Right lobe of liver (tissue), 6 donors: ENCODE data around the gene INAVA. TPM values are rescaled to one million over a fixed set of nuclear protein-coding genes. Genes with fewer than 3 reads are reported as not detected.

ENCODE experiments used
- ATAC-seq, 4 donors: fragments of 200-7000 bp; cut with Tn5 transposase; one replicate each; pipeline ENCODE4 v1.9.1; 2020; ENCODE audit warnings: mild to moderate bottlenecking in 4 of 4, moderate library complexity in 4 of 4
- DNase-seq, 3 donors: peaks; one replicate each; pipeline ENCODE4 v3.0.0-alpha.2; 2020
- H3K27ac ChIP-seq, 3 donors: fragments of 200-600 bp; one replicate each; pipeline ENCODE4 v1.8.0; 2022
- H3K27me3 ChIP-seq, 2 donors: fragments of 200-600 bp; one replicate each; pipeline ENCODE4 v1.8.0; 2022
- H3K36me3 ChIP-seq, 4 donors: fragments of 200-600 bp; sonication (generic) in 1 of 4; one replicate each; pipeline versions ENCODE4 v1.5.1 to v1.8.0; 2017 to 2022; ENCODE audit warnings: control low read depth in 1 of 4
- H3K4me1 ChIP-seq, 4 donors: fragments of 200-600 bp; sonication (generic) in 1 of 4; one replicate each; pipeline versions ENCODE4 v1.5.1 to v1.8.0; 2017 to 2022; ENCODE audit warnings: control low read depth in 1 of 4
- H3K4me3 ChIP-seq, 3 donors: fragments of 200-600 bp; one replicate each; pipeline ENCODE4 v1.8.0; 2022
- H3K9me3 ChIP-seq, 4 donors: fragments of 200-600 bp; sonication (generic) in 1 of 4; one replicate each; pipeline versions ENCODE4 v1.5.1 to v1.8.0; 2017 to 2022; ENCODE audit warnings: control low read depth in 1 of 4
- CTCF ChIP-seq, 4 donors: fragments of 200-600 bp in 3 of 4; fragments of 450-650 bp in 1 of 4; IDR thresholded peaks; one replicate each; pipeline versions ENCODE4 v1.5.1 to v1.8.0; 2016 to 2022; ENCODE audit warnings: antibody characterized with exemption in 4 of 4, mild to moderate bottlenecking in 2 of 4
- POLR2A ChIP-seq: fragments of 450-650 bp; IDR thresholded peaks from one replicate; pipeline ENCODE4 v1.6.1; 2017; ENCODE audit warnings: antibody characterized with exemption, mild to moderate bottlenecking
- WGBS: methylation state at CpG from one replicate; pipeline ENCODE4 v1.1.6; 2018; ENCODE audit warnings: low coverage, low lambda C conversion rate; ENCODE audit not compliant: insufficient coverage; ENCODE audit errors: missing lambda C conversion rate; 5-methylcytosine and 5-hydroxymethylcytosine counted together
- intact Hi-C, 2 donors: fragments of 100-400 bp; cut with DNase I; formaldehyde crosslinking; loops; one replicate each; pipeline versions ENCODE4 v1.11.2 to v1.14.1; 2022
- total RNA-seq, 6 experiments: library from RNA; depleted of rRNA in 2 of 6; stranded (reverse); fragments of >200 nt in 2 of 6; fragmentation: NEBNext Ultra II Directional in 3 of 6; extraction: Animal tissue kit (Norgen Biotek cat#: 25700) in 3 of 6; gene quantifications; one replicate each; pipeline versions ENCODE4 v1.1.0 to v1.2.4, GENCODE V29; 2016 to 2023
- donor health status: DM: no; HTN: yes; CAD: no.
- donor health status: DM: no; HTN: no; CAD: no.
- donor health status: DM: no; HTN: no; CAD: no.
- donor health status: DM: no; HTN: yes; CAD: no.
- donor health status: DM: no; HTN: yes; CAD: no.

INAVA gene
- total RNA-seq, 6 experiments from 2014 or later: 0.29 to 0.55 (median 0.41) TPM

- Histone ChIP-seq H3K27ac (no peak overlapping the region), H3K4me3 (no peak overlapping the region), H3K36me3 (no peaks in the 10 kb centered on the region), H3K27me3 (no peaks in the 10 kb centered on the region), H3K9me3 (no peaks in the 10 kb centered on the region), H3K4me1 (no peaks in the 10 kb centered on the region)
- DNase-seq (no peak), ATAC-seq (no peak)
- TF ChIP-seq POLR2A (no peak), CTCF (IDR thresholded peaks at IDR 0.05) (no peak)
- WGBS: 72% methylated on average over 2 of the region's 3 CpGs
- intact Hi-C loops: no loop called here
These were observed 59.7 kb downstream of the INAVA start for GRCh38 chr1:200954434-200954833.

GRCh38 chr1:200958597-200958996 is 63.9 kb downstream of the INAVA start:
- TF ChIP-seq POLR2A: no peak
- no peak for TF ChIP-seq CTCF (IDR thresholded peaks at IDR 0.05)
- 59% methylated on average over 3 of the region's 11 CpGs for WGBS
- Histone ChIP-seq H3K27ac (no peak overlapping the region), H3K27me3 (no peaks in the 10 kb centered on the region), H3K4me1 (no peaks in the 10 kb centered on the region), H3K36me3 (no peaks in the 10 kb centered on the region), H3K4me3 (no peak overlapping the region), H3K9me3 (no peaks in the 10 kb centered on the region)
- ATAC-seq: no peak
- DNase-seq: no peak
- intact Hi-C loops: no loop called here

- Histone ChIP-seq H3K4me3 (no peak overlapping the region), H3K4me1 (no peaks in the 10 kb centered on the region), H3K9me3 (no peaks in the 10 kb centered on the region), H3K36me3 (no peaks in the 10 kb centered on the region), H3K27me3 (no peaks in the 10 kb centered on the region), H3K27ac (no peak overlapping the region)
- intact Hi-C loops: no loop called here
- TF ChIP-seq POLR2A (no peak), CTCF (IDR thresholded peaks at IDR 0.05) (no peak)
- ATAC-seq: no peak
- 87% methylated on average over 6 of the region's 15 CpGs for WGBS
- DNase-seq: peak in 1 of 3 donors; percentile 25
These were observed 64.8 kb downstream of the INAVA start for GRCh38 chr1:200959411-200959921.

GRCh38 chr1:200960236-200960947 is 65.7 kb downstream of the INAVA start:
- H3K36me3 ChIP-seq: no peaks in the 10 kb centered on the region
- WGBS: 65% methylated on average over 5 of the region's 9 CpGs
- TF ChIP-seq CTCF (IDR thresholded peaks at IDR 0.05) (no peak), POLR2A (no peak)
- no peaks in the 10 kb centered on the region for H3K4me1 ChIP-seq
- ATAC-seq (no peak), DNase-seq (peak in 1 of 3 donors; percentile 33)
- no peaks in the 10 kb centered on the region for H3K9me3 ChIP-seq
- no peak overlapping the region for H3K27ac ChIP-seq
- intact Hi-C loops: no loop called here
- no peak overlapping the region for H3K4me3 ChIP-seq
- H3K27me3 ChIP-seq: no peaks in the 10 kb centered on the region
